Endothelial cell of umbilical vein (primary cell): ENCODE data around the gene NEB. TPM values are rescaled to one million over a fixed set of nuclear protein-coding genes. Genes with fewer than 3 reads are reported as not detected.
"Not testable (repeated sequence)": the region's sequence is repeated elsewhere in the genome, so short reads cannot be mapped to it uniquely, and the experiment has no call there.

Experiments used
- BruUV-seq: library from RNA; stranded (reverse); fragments of 400-500 nt; replicated peaks from 2 replicates; lab custom pipeline; 2021; lab: Mats Ljungman, UMichigan
- CTCF ChIA-PET: fragments of 300-600, 350-600 bp; sonication (Branson Sonifier 250); formaldehyde crosslinking; loops from one replicate; lab custom pipeline; 2021; ENCODE audit warnings: antibody characterized with exemption, inconsistent platforms; lab: Charles Lee
- POLR2A ChIA-PET: fragments of 300-600, 350-600 bp; sonication (Branson Sonifier 250); formaldehyde crosslinking; loops from one replicate; lab custom pipeline; 2021; ENCODE audit warnings: antibody characterized with exemption, inconsistent platforms; lab: Charles Lee
- DNase-seq: peaks from one replicate; pipeline ENCODE4 v3.0.0-alpha.2; 2011; ENCODE audit warnings: low read depth, low spot score
- FAIRE-seq: peaks from 2 replicates; lab custom pipeline; 2011; peaks lifted over from hg19 to GRCh38; lab: Jason Lieb, UNC
- H2AFZ ChIP-seq: 2 replicates; pipeline ENCODE4 v1.6.0; 2012; ENCODE audit warnings: low read depth, low read length, control low read depth, inconsistent platforms
- H3K27ac ChIP-seq: 2 replicates; pipeline ENCODE4 v1.5.1; 2011; ENCODE audit warnings: low read depth, mild to moderate bottlenecking, control low read depth, low read length, moderate library complexity; ENCODE audit not compliant: insufficient read depth
- H3K27me3 ChIP-seq, 2 experiments: 2 replicates each; pipeline versions ENCODE4 v1.6.0 to v1.6.1; 2011; ENCODE audit warnings: low read length in 2 of 2, mixed read lengths in 1 of 2; ENCODE audit not compliant: control insufficient read depth in 2 of 2, insufficient read depth in 2 of 2
- H3K36me3 ChIP-seq, 2 experiments: 2 replicates in 1 of 2; 3 replicates in 1 of 2; pipeline ENCODE4 v1.5.1; 2011; ENCODE audit warnings: low read length in 2 of 2, mild to moderate bottlenecking in 1 of 2, moderate library complexity in 1 of 2; ENCODE audit not compliant: control insufficient read depth in 2 of 2, insufficient read depth in 2 of 2; ENCODE audit errors: extremely low read depth in 1 of 2
- H3K4me1 ChIP-seq: 3 replicates; pipeline ENCODE4 v1.5.1; 2011; ENCODE audit warnings: mild to moderate bottlenecking, low read length; ENCODE audit not compliant: control insufficient read depth, insufficient read depth; ENCODE audit errors: extremely low read depth
- H3K4me2 ChIP-seq: 2 replicates; pipeline ENCODE4 v1.6.1; 2011; ENCODE audit warnings: low read length, control low read depth, mixed read lengths; ENCODE audit not compliant: insufficient read depth
- H3K4me3 ChIP-seq, 3 experiments: fragments of 200-600 bp in 1 of 3; sonication (generic), shearing (Covaris generic) in 1 of 3; replicated peaks in 1 of 3; 2 replicates each; pipeline ENCODE4 v1.5.1; 2011 to 2016; ENCODE audit warnings: control low read depth in 3 of 3, low read length in 3 of 3, mild to moderate bottlenecking in 2 of 3, inconsistent platforms in 1 of 3, low read depth in 1 of 3, moderate library complexity in 1 of 3; ENCODE audit not compliant: insufficient read depth in 1 of 3
- H3K79me2 ChIP-seq: 2 replicates; pipeline ENCODE4 v1.6.0; 2012; ENCODE audit warnings: low read length, inconsistent platforms; ENCODE audit not compliant: control insufficient read depth, insufficient read depth
- H3K9ac ChIP-seq: replicated peaks from 2 replicates; pipeline ENCODE3; 2011; ENCODE audit warnings: low read length, control low read depth; ENCODE audit not compliant: insufficient read depth; ENCODE audit errors: extremely low read depth
- H3K9me1 ChIP-seq: replicated peaks from 3 replicates; pipeline ENCODE4 v1.6.0; 2011; ENCODE audit warnings: mild to moderate bottlenecking, low read length; ENCODE audit not compliant: control insufficient read depth, insufficient read depth; ENCODE audit errors: extremely low read depth
- H3K9me3 ChIP-seq: replicated peaks from 2 replicates; pipeline ENCODE4 v1.5.1; 2012; ENCODE audit warnings: low read length, inconsistent platforms; ENCODE audit not compliant: control insufficient read depth, insufficient read depth
- H4K20me1 ChIP-seq: replicated peaks from 2 replicates; pipeline ENCODE3; 2011; ENCODE audit warnings: mild to moderate bottlenecking, low read length; ENCODE audit not compliant: control insufficient read depth, insufficient read depth; ENCODE audit errors: extremely low read depth
- CTCF ChIP-seq, 2 donors: IDR thresholded peaks; 1 replicate in 1 of 2; 2 replicates in 1 of 2; pipeline ENCODE4 v1.5.1; 2011; ENCODE audit warnings: low read length in 2 of 2, mild to moderate bottlenecking in 2 of 2, moderate library complexity in 2 of 2, control low read depth in 1 of 2, inconsistent platforms in 1 of 2, low read depth in 1 of 2; ENCODE audit not compliant: insufficient read depth in 1 of 2; ENCODE audit errors: extremely low read depth in 1 of 2
- dilution Hi-C: fragments of 300-500 bp; cut with MboI; formaldehyde crosslinking; loops from one replicate; pipeline ENCODE4 v1.15.0; 2019; ENCODE audit warnings: low sequenced_read_pairs; ENCODE audit not compliant: extremely low pct_ligation_motif_present
- intact Hi-C: fragments of 100-400 bp; cut with micrococcal nuclease; formaldehyde crosslinking; loops from one replicate; pipeline ENCODE4 v1.10.0; 2022
- polyA plus RNA-seq, 4 experiments: library from polyadenylated mRNA; depleted of rRNA in 3 of 4; stranded (reverse) in 3 of 4; unstranded in 1 of 4; fragments of >200 nt; gene quantifications; 2 replicates each; pipeline versions ENCODE4 v1.2.1 to v1.2.3, GENCODE V29; 2011 to 2012; ENCODE audit warnings: missing spikeins in 1 of 4
- total RNA-seq: library from RNA; stranded (reverse); gene quantifications from 2 replicates; pipeline ENCODE4 v1.2.3, GENCODE V29; 2021

The NEB gene
- total and polyA plus RNA-seq, 2 donors (not counting 3 experiments of a cell fraction or from before 2014, with no cell fraction given) = 0.84 to 1.8 TPM

GRCh38 chr2:151591908-151592255, 142.4 kb downstream of the NEB start:
- H3K4me3 ChIP-seq, H3K36me3 ChIP-seq, POLR2A ChIA-PET, H3K4me2 ChIP-seq, H4K20me1 ChIP-seq, H3K27ac ChIP-seq, H3K9me3 ChIP-seq, dilution Hi-C loops, DNase-seq, H3K9me1 ChIP-seq, FAIRE-seq, H3K79me2 ChIP-seq, intact Hi-C loops, H2AFZ ChIP-seq, H3K27me3 ChIP-seq, H3K4me1 ChIP-seq, BruUV-seq, CTCF ChIA-PET, H3K9ac ChIP-seq: not testable (repeated sequence)

GRCh38 chr2:151591250-151591907, 142.9 kb downstream of the NEB start:
- H3K9me3 ChIP-seq, POLR2A ChIA-PET, H3K27ac ChIP-seq, H2AFZ ChIP-seq, DNase-seq, intact Hi-C loops, H4K20me1 ChIP-seq, H3K27me3 ChIP-seq, H3K36me3 ChIP-seq, H3K9me1 ChIP-seq, H3K79me2 ChIP-seq, BruUV-seq, H3K4me2 ChIP-seq, H3K4me1 ChIP-seq, dilution Hi-C loops, FAIRE-seq, H3K9ac ChIP-seq, CTCF ChIA-PET, H3K4me3 ChIP-seq: not testable (repeated sequence)
- peak in 1 of 2 donors; percentile 4 for TF ChIP-seq CTCF (IDR thresholded peaks at IDR 0.05; ENCODE audit: extremely low read depth in 1 of 2, insufficient read depth in 1 of 2, low read depth in 1 of 2, low read length in 2 of 2)

- H3K9ac ChIP-seq, H3K36me3 ChIP-seq, FAIRE-seq, H3K27ac ChIP-seq, H3K4me1 ChIP-seq, H3K9me3 ChIP-seq, POLR2A ChIA-PET, H2AFZ ChIP-seq, H3K4me3 ChIP-seq, intact Hi-C loops, CTCF ChIA-PET, DNase-seq, dilution Hi-C loops, H3K79me2 ChIP-seq, H3K9me1 ChIP-seq, H3K27me3 ChIP-seq, H3K4me2 ChIP-seq, H4K20me1 ChIP-seq, BruUV-seq: not testable (repeated sequence)
Measured at GRCh38 chr2:151581300-151581699, 153.0 kb downstream of the NEB start.
